ENCODE results near the gene PSME3. TPM values are rescaled to one million over a fixed set of nuclear protein-coding genes. Genes with fewer than 3 reads are reported as not detected.
"Not testable (repeated sequence)": the region's sequence is repeated elsewhere in the genome, so short reads cannot be mapped to it uniquely, and the experiment has no call there.

Gene PSME3
- total and polyA plus RNA-seq, 12 donors: 18.5 to 149 (median 79.9) TPM

DNA sequence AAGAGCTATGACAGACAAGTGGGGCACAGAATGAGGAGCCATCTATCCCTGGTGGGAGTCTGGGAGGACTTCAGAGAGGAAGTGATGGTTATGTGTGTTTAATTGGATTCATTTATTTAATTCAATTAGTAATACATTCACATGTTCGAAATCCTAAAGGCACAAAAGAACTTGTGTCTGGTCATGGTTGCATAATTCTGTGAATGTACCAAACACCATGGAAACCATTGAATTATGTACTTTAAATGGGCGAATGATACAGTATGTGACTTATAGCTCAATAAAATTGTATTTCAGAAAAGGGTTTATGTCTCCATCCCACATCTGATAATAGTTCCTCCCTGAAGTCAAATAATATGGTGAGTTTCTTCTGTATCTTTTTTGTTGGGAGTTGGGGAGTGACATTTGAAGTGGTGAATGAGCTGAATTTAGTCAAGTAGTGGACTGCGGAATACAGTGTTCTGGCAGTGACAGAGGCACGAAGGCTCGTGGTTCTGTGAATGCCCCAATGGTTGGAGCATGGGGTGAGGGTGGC is 47.6 kb downstream of the PSME3 start:
- Histone ChIP-seq H3K9me3 (replicated peaks in 1 of 3) (no peaks in the 10 kb centered on the region), H3K4me3 (no peak overlapping the region), H3K27ac (no peak overlapping the region), H3K36me3 (replicated peaks in 1 of 2) (no peaks in the 10 kb centered on the region), H3K4me1 (replicated peaks in 1 of 2) (no peaks in the 10 kb centered on the region), H3K27me3 (no peaks in the 10 kb centered on the region)
- intact Hi-C loops (cut with DNase I): no loop called here
- WGBS, 4 donors: 76 to 81% (median 78%) methylated on average over 5 of the region's 5 CpGs
- no peak for TF ChIP-seq POLR2A (IDR thresholded peaks at IDR 0.05)
- TF ChIP-seq, protein P1, sequence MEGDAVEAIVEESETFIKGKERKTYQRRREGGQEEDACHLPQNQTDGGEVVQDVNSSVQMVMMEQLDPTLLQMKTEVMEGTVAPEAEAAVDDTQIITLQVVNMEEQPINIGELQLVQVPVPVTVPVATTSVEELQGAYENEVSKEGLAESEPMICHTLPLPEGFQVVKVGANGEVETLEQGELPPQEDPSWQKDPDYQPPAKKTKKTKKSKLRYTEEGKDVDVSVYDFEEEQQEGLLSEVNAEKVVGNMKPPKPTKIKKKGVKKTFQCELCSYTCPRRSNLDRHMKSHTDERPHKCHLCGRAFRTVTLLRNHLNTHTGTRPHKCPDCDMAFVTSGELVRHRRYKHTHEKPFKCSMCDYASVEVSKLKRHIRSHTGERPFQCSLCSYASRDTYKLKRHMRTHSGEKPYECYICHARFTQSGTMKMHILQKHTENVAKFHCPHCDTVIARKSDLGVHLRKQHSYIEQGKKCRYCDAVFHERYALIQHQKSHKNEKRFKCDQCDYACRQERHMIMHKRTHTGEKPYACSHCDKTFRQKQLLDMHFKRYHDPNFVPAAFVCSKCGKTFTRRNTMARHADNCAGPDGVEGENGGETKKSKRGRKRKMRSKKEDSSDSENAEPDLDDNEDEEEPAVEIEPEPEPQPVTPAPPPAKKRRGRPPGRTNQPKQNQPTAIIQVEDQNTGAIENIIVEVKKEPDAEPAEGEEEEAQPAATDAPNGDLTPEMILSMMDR (IDR thresholded peaks at IDR 0.05): no peak
- DNase-seq: no peak

DNA sequence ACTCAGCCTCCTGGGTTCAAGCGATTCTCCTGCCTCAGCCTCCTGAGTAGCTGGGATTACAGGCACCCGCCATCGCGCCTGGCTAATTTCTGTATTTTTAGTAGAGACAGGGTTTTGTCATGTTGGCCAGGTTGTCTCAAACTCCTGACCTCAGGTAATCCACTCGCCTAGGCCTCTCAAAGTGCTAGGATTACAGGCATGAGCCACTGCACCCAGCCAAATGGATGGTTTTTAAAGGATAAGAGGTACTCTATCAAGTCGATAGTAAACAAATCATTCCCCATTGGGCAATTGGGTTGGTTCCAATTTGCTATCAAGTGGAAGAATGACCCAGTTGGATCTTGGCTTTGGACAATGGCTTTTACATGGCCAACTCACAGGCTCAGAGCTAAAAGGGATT is 48.5 kb downstream of the PSME3 start:
- intact Hi-C loops (cut with DNase I); H3K4me3 ChIP-seq; H3K9me3 ChIP-seq (replicated peaks in 1 of 3); H3K27me3 ChIP-seq; H3K27ac ChIP-seq; H3K4me1 ChIP-seq (replicated peaks in 1 of 2); H3K36me3 ChIP-seq (replicated peaks in 1 of 2); DNase-seq: not testable (repeated sequence)
- 92 to 97% (median 93%) methylated on average over 6 of the region's 6 CpGs for WGBS, 4 donors

DNA sequence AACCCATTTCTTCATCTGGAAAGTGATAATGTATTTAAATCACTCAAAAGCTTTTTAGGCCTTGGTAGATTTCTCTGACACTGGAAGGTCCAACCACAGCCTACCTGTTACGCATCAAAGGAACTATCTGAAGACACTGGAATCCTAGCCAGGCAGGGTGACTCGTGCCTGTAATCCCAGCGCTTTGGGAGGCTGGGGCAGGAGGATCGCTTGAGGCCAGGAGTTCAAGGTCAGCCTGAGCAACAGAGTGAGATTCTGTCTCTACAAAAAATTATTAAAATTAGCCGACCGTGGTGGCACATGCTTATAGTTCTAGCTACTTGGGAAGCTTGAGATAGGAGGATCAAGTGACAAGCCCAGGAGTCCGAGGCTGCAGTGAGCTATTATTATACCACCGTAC is 49.0 kb downstream of the PSME3 start:
- Histone ChIP-seq H3K9me3 (replicated peaks in 1 of 3) (no peaks in the 10 kb centered on the region), H3K36me3 (replicated peaks in 1 of 2) (no peaks in the 10 kb centered on the region), H3K4me1 (replicated peaks in 1 of 2) (peaks cover 0 to 8% of the 10 kb centered on the region in 2 donors), H3K27ac (no peak overlapping the region), H3K4me3 (no peak overlapping the region), H3K27me3 (no peaks in the 10 kb centered on the region)
- intact Hi-C loops (cut with DNase I): no loop called here
- TF ChIP-seq POLR2A (IDR thresholded peaks at IDR 0.05): no peak
- TF ChIP-seq, protein P1 (IDR thresholded peaks at IDR 0.05): no peak
- WGBS, 4 donors: 84 to 92% (median 86%) methylated on average over 8 of the region's 8 CpGs
- no peak for DNase-seq

DNA sequence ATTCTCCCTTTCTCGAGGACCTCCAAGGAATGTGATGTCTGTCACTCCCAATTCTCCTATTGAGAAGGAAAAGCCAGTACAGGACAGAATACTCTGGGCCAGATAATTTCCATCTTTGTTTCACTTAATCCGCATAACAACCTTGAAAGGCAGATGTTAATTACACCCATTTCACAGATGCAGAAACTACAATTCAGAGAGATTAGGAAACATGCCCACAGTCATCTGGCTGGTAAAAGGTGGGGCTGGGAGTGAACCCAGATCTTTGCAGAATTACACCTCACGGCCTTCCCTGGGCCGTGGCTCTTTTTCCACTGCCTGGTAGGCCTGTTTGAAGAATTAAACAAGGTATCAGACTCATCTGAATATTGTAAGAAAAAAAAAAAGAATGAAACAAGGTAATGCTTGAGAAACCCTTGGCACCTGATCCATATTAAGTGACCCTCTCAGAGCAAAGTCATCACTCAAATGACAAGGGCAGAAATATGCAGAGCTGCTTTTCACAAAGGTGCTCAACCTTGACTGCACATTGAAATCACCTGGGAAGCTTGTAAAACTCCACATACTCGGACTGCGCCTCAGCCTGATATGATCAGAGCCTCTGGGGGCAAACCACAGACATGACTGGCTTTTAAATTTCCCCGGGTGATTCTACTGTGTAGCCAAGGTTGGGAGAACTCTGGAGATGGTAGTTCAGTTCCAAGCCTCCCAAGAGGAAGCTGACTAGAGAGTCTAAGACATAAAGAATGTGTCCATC is 50.8 kb downstream of the PSME3 start:
- 84 to 89% (median 86%) methylated on average over 7 of the region's 7 CpGs for WGBS, 4 donors
- no peak for DNase-seq
- TF ChIP-seq, protein P1 (IDR thresholded peaks at IDR 0.05): no peak
- Histone ChIP-seq H3K36me3 (replicated peaks in 1 of 2) (no peaks in the 10 kb centered on the region), H3K4me3 (no peak overlapping the region), H3K4me1 (replicated peaks in 1 of 2) (peaks cover 0 to 12% of the 10 kb centered on the region in 2 donors), H3K27me3 (no peaks in the 10 kb centered on the region), H3K9me3 (replicated peaks in 1 of 3) (no peaks in the 10 kb centered on the region), H3K27ac (no peak overlapping the region)
- intact Hi-C loops (cut with DNase I): no loop called here

DNA sequence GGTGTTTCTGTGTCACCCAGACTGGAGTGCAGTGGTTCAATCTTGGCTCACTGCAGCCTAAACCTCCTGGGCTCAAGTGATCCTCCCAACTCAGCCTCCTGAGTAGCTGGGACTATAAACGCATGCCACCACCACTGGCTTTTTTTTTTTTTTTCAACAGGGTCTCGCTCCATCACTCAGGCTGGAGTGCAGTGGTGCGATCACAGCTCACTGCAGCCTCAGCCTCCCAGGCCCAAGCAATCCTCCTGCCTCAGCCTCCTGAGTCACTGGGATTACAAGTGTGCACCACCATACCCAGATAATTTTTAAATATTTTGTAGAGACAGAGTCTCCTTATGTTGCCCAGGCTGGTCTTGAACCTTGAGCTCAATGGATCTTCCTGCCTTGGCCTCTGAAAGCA is 52.6 kb downstream of the PSME3 start:
- WGBS, 4 donors: 88 to 100% (median 97%) methylated on average over 2 to 3 of the region's 3 CpGs

More for the DNA sequence above, 52.6 kb downstream of the PSME3 start:
- H3K4me3 ChIP-seq; intact Hi-C loops (cut with DNase I); H3K27me3 ChIP-seq; DNase-seq; H3K27ac ChIP-seq; H3K36me3 ChIP-seq (replicated peaks in 1 of 2); H3K9me3 ChIP-seq (replicated peaks in 1 of 3): not testable (repeated sequence)
- H3K4me1 ChIP-seq (replicated peaks in 1 of 2): peaks cover 0 to 12% of the 10 kb centered on the region in 2 donors
